Stimulated activated CD8-positive, alpha-beta memory T cell treated with anti-CD3 and anti-CD28 coated beads, Interleukin-4, amount 100 ng/mL, for 24 hours (primary cell): ENCODE data around the gene ZBTB24.
A peak's percentile ranks its signal among the peaks of the same experiment; 100 is the strongest.
"Not testable (repeated sequence)": the region's sequence is repeated elsewhere in the genome, so short reads cannot be mapped to it uniquely, and the experiment has no call there.

Source experiments
- DNase-seq: peaks from one replicate; pipeline ENCODE4 v3.0.0-alpha.2; 2020; ENCODE audit warnings: low read depth

ZBTB24 gene

DNA sequence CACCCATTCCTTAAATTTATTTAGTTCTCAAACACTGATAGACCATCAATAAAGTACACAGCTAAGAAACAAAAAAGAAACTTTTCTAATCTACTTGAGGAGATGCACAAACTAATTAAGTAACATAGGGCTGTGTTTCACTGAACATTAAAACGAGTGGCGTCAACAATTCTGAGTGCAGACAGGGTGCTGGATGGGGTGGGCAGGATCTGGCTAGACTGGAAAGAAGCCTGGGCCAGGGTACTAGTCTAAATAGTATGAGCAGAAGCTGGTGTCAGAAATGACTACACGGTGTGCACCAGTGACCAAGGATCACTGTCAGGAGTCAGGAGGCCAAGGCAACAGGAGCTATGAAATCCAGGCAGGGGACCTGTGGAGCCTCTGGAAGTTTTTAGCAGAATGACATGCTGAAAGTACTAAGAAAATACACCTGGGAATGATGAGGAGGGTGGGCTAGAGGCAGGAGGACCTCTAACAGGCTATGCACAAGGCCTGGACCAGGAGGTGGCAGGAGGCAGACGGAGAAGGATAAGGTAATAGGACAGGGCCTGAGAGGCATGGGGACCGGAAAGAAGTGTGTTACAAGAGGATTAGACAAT is 13.3 kb downstream of the ZBTB24 start:
- DNase-seq = no peak

DNA sequence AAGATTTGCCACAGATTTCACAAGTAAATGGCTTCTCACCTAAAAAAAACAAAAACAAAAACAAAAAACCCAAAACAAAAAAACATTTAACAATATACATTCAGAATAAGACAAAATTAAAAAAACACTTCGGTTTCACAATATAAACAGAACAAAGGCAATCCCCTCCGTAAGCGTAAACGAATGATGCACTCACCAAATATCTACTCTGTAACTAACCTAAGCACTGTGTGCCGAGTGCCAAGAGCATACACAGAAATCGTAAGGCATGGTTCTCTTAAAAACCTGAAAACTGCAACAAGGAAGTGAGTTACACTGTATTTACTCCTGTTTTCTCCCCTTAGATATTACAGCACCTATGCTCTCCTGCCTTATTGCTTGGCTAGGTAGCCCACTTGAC is 15.3 kb downstream of the ZBTB24 start:
- no peak for DNase-seq

DNA sequence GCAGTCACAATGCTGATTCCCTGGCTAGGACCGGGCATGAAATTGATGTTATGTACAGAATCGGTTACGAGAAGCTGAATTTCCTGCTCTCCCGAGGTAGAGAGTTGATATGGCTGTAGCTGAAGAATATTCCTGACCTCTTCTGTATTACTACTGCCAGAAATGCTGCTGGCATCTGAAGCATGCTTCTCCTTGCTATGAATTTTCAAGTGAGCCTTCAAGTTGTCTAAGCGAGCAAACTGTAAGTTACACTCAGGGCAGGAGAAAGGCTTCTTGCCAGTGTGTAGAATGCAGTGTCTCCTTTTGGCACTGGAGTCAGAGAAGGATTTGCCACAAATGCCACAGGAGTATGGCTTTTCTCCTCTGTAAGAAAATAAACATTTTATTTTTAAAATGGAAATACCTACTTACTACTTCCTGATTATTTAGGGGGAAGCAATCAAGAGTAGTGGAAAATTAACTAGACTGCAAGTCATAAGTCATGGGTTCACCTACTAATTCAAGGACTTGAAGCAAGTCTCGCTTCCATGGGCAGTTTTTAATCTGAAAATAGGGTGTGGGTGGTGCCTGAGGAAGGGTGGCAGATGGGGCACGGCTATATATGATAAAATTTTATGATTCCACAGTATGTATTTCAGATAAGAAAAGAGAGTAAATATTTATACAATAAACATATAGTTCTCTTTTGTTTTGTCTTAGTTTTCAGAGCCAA is 16.7 kb downstream of the ZBTB24 start:
- no peak for DNase-seq

DNA sequence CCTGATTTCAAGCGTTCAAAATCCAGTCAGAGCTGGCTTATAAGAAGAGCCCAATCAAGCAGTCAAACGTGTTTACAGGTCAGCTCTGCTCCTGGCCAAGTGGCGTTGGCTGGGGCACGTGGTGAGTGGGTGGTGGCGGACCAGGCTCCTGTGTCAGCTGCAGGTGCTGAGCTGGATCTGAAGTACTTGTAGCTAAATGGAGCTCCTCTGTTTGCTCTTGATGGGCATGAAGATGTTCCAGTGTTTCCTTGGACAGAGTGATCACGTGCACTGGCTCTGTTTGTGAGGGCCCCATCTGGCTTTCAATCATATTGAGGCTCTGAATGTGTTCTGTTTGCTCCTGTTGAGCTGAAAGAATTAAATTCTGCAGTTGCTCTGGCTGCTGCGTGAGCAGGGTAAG is 17.2 kb downstream of the ZBTB24 start:
- no peak for DNase-seq

DNA sequence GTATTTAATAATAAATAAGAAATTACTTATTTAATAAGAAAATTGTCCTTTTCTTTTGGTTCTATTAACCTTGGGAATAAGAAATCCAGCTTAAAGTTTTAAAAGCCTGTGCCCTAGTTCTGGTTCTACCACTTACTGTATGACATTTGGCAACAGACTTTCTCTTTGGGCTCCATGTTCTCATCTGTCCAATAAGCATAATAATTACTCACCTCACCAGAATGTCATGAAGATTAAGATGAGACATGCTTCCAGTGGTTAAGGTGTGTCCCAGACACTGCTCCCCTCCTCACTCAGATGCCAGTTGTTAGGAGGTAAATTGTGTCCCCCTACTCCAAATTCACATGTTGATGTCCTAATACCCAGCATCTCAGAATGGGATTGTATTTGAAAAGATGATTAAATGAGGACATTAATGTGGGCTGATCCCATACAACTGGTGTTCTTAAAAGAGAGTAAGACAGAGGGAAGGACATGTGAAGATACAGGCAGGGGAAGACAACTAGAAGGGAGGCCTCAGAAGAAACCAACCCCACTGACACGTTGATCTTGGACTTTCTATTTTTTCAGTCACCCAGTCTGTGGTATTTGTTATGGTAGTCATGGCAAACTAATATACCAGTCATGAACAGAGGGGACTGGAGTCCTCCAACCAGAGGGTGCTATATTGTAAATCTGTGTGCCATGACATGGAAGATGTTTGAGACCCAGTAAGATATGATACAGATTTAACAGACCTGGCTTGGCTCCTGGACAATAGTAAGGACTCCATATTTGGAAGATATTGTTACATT is 21.1 kb downstream of the ZBTB24 start:
- DNase-seq = no peak

DNA sequence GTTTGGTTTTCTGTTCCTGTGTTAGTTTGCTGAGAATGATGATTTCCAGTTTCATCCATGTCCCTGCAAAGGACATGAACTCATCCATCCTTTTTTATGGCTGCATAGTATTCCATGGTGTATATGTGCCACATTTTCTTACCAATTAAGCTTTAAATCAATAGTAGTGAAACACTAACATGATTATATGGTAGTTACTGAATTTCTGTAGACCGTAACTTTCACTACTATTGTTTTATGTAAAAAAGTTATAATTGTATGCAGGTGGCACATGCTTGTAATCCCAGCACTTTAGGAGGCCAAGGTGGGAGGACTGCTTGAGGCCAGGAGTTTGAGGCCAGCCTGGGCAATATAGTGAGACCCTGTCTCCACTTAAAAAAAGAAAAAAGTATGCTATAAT is 21.8 kb downstream of the ZBTB24 start:
- not testable (repeated sequence) for DNase-seq

DNA sequence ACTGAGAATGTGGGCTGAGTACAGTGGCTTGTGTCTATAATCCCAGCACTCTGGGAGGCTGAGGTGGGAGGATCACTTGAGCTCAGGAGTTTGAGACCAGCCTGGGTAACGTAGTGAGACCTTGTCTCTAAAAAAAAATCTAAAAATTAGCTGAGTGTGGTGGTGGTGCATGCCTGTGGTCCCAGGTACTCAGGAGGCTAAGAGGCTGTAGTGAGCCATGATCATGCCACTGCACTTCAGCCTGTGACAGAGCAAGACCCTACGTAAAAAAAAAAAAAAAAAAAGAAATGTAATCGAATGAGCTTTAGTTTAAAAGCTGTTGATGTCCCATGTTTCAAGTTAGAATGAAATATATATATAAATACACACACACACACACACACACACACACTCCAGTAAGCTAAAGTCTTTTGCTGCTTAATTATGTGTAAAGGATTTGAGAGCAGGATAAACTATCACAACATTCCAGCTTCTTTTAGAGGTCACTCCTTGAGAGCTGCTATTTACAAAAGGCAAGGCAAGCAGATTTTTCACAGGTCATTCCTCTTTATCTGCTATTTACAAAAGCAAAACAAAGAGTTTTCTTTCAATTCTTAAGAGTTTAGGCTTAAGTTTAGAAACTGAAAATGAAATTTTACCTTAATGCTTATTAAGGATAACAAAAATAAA is 22.7 kb downstream of the ZBTB24 start:
- no peak for DNase-seq

DNA sequence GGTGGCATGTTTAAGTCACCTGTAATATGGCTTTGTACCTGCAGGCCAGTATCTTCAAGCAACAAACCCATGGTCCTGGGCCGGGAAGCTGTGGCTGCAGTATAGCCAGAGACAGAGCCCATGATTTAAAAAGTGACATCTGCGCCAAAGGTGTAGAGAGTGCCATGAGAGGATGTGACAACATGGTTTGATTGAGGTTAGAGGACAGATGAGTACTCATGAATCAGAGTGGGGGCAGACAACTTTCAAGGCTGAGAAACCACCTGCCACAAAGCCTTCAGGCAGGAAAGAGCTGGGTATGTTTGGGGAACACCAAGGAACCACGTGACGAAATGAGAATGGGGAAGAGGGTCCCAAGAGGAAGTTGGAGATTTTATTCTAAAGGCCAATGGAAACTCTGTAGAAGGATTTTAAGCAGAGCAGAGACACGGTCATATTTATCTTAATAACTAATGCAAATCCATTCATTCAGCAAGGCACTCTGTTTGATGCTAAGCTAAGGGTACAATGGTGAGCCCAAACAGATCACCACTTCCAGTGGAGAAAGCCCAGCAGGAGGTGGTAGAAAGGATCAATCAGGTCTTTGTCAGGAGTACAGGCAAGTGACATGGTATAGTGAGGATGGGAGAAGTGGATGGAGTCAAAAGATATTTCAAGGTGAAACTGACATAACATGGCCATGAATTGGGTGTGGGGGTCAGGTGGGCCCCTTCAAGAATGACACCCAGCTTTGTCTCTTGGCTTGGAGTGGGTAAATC is 24.1 kb downstream of the ZBTB24 start:
- no peak for DNase-seq

DNA sequence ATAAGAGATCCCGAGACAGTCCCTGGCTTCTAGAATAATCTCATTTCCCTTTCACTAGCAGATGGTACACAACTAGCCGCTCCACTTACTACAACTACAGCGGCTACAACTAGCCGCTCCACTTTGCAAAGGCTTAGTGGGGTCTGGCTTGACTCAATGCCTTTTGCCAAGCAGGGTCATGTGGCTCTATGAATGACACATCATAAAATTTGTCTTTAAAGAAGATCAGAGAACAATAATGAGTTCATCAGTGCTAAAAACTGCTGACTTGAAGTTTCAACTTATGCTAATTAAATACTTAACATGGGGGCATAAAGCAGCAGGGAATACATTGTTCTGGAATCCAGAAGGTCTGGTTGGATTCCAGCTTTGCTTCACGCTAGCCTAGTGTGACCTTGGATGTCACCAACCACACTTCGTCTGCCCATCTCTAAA is 25.4 kb downstream of the ZBTB24 start:
- no peak for DNase-seq

DNA sequence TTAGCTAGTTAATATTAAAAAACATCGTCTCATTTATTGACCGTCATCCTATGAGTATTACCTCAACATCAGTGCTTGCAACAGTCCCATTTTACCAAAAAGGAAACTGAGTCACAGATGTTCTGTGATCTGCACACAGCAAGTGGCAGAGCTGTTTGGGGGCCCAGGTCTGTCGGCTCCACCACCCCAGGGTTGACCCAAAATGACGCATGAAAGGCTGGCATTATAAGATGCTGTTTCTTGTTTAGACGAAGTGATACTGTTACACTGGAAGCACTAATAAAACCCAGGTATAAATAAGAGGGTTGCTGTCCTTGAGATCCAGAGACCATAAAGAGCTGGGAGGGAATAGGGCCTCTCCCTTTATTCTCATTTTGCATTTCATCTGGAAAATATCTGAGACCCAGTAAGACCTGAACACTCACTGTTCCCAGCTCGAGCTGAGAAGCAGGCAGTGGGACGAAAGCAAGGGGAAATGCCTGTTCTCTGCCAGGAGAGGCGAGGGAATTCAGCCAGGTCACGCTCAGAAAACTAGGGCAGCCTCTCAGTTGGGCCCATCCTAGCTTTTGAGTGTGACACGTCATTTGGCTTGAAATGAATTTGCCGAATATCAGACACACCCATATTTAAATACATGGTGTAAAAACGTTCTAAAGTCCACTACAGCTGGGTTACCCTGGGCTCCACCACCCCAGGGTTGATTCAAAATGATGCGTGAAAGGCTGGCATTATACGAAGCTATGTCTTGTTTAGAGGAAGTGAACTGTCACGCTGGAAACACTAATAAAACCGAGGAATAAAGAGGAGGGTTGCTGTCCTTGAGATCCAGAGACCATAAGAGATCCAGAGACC is 26.1 kb downstream of the ZBTB24 start:
- no peak for DNase-seq

DNA sequence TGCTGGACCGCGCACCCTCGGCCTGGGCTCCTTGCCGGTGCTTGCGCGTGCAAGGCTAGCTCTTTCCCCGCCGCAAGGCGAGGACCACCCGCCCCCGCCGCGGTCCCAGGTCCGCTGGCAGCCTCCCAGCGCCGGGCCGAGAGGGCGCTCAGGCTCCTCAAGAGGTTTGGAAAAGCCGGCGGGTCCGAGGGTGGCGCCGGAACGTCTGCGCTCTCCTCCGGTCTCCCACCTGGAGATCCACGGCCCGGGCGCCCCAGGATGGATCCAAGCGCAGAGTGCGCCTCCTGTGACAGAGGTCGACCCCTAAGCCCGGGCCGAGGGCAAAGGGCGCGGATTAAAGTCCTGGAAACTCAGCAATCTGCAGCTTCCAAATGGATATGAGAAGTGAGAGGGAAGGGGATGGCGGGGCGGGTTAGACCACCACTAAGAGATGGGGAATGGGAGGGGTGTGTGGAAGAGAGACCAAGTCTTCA is 26.9 kb downstream of the ZBTB24 start:
- DNase-seq = no peak

DNA sequence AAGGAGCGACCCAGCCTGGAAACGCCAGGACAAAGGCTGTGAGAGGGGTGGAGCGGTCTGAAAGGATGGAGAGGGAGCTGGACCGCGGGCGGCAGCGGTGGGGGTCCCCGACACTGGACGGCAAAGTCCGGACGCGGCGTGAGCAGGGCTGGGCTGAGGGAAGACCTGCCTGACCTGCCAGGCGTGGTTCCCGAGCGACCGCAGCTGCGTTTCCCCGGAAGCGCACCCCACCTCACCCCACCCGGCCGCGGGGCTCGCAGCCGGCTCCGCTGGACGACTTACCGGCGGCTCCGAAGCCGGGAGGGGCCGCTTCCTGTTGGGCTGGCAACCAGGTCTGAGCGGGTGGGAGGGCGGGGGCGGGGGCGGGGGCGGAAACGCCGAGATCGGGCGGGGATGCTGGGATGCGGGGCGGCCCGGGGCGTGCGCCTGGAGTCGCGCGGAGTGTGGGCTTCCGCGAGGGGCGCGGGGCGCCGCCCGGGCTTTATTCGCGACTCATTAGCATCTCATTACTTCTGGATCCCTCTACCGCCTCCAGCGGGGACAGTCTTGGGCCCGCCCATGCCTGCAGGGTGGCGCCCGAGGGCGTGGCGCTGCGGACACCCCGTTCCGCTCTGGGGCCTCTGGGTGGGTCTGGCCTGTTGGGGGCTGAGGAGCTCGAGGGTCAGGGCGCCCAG is 27.4 kb downstream of the ZBTB24 start, which contains the start of gene MICAL1:
Gene MICAL1 (minus strand): TSS at position 336 of the 674 bp plus-strand sequence. CDS start 1,576 bp downstream, outside the sequence.
- DNase-seq = peak; percentile 45

DNA sequence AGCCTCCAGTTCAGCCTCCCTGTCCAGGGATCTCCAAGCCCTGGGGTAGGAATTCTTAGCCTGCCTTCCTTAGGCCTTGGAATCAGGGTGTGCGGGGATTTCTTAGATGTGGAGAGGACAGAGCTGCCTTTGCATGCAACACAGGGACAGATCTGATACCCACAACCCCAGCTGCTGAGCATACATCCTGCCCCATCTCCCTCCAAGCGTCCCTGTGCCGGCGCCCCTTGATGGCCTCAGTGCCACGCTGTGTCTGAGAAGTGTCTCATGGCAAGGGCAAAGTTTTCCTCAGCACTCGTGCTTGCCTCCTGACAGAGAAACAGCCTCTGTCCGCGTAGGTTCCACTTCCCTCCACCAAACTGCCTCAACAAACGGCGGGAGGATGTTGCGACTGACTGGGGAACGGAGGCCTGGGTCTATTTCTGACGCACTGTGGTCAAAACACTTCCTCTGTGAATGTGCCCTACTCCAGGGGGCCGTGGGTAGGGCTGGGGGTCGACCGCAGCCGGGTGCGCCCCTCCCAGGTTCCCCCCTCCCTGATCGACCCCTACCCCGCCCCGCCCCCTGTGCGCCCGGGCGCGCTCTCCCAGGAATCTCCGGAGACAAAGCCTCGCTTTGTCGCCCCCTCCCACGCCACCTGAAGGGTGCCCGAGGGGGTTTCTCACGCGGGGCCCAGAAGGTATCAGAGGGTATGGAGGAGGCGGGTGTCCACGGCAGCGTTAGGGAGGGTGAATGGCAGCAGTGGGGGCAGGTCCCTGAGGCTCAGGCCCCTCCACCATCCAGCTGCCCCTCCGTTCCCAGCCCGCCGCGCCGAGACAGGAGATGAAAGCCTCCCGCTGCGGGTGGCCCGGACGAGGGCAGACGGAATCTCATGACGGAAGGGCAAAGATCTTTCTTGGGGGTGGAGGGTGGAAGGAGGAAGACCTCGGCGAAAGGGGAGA is 28.3 kb downstream of the ZBTB24 start:
- DNase-seq = peak; percentile 52

DNA sequence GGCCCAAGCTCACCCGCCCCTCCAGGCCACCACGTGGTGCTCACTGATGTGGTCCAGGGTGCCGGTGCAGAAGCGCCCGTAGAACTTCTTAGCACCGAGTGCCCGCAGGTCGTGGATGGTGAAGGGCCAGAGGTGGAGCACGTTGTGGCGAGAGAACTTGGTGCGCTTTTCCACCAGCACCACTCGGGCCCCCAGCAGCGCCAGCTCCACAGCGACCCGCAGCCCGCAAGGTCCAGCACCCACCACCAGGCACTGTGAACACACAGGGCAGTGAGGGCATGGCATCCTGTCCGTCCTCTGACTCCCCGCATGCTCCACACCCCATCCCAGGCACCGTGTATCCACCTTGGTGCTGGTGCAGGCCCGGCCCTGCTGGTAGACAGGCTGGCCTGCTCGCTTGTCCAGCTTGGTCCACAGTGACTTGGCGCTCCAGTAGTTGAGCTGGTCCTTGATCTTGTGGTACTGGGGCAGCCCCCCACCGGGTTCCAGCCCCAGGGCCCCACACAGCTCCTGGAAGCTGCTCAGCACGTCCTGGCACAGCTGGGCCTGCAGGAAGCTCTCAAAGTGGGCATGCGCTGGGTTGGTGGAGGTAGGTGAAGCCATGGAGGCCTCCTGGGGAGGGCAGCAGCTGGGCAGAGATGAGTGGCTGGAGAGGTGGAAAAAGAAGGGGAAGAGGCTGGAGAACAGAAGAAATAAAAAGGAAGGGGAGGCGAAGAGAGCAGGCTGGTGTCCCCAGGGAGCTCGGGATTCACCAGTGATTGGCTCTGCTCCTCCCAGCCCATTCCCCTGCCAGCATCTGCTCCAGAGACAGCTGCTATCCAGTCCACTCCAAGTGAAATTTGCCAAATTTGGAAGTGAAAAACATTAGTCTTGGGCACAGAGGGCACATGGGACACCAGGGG is 29.2 kb downstream of the ZBTB24 start:
- no peak for DNase-seq

DNA sequence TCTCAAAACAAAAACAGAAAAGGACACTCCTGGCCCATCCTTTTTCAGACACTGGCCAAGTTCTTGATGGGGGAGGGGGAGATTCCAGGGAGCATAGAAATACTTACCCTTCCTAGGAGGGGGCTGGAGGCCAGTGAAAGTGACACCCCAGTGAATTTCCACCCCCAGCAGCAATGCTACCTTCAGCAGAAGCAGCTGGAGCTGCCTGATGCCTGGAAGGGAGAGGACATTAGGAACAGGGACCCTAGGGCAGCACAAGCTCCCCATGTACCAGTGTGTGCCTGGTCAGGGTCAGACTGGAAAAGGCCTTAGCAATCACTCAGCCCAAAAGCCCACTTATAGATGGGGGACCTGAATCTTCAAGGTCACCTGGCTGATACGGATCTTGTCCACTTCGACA is 29.9 kb downstream of the ZBTB24 start:
- DNase-seq = no peak

DNA sequence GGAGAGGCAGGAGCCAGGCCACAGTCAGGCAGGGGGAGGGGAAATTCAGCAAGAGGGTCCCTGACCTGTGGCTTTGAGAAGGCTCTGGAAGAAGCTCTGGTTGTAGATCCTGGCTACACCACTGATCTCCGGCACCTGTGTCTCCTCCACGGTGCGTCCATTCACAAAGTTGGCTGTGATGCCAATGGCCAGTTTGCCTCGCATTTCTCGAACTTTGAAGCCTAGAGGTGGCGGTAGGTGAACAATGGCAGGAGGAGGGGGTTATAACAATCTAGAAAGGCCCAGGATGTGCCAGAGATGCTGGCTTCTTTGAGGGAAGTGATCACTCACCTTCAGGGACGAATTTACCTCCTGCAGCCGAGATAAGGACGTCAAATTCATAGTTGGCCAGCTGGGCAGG is 30.8 kb downstream of the ZBTB24 start:
- no peak for DNase-seq

DNA sequence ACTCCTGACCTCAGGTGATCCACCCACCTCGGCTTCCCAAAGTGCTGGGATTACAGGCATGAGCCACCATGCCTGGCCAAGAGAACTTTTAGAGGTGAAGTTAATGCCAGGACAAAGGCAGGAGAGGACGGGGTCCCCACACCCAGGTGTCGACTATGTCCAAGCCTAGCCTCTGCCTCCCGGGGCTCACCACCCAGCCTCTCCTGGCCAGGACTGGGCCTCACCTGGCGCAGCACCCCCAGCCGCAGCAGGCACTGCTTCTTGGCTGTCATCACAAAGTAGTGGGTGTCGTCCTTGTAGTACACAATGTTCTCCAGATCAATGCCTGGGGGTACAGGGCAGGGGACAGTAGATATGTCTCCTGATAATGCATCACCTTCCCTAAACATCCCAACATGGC is 31.6 kb downstream of the ZBTB24 start:
- no peak for DNase-seq

DNA sequence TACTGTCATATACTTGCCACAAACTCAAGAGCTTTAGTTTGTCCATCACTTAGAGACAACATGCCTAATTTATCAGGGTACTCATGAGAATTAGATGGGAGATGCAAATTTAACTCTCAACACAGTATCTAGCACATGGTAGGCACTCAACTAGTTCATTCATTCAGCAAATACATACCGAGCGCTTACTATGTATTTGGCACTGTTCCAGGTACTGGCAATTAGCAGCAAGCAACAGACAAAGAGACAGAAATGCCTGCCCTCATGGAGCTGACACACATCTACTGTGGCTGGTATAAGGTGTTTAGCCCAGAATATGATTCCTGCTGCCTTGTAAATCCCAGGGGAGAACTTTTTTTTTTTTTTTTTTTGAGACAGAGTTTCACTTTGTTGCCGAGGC is 32.2 kb downstream of the ZBTB24 start:
- no peak for DNase-seq
